ENCODE measurements around the gene DSCAM. TPM values are rescaled to one million over a fixed set of nuclear protein-coding genes. Genes with fewer than 3 reads are reported as not detected.

DSCAM gene
- total RNA-seq, 1 experiment from 2014 or later = not detected

GRCh38 chr21:40128891-40129290, 718.1 kb downstream of the DSCAM start:
- DNase-seq (ENCODE audit: low read depth) = no peak

DNA sequence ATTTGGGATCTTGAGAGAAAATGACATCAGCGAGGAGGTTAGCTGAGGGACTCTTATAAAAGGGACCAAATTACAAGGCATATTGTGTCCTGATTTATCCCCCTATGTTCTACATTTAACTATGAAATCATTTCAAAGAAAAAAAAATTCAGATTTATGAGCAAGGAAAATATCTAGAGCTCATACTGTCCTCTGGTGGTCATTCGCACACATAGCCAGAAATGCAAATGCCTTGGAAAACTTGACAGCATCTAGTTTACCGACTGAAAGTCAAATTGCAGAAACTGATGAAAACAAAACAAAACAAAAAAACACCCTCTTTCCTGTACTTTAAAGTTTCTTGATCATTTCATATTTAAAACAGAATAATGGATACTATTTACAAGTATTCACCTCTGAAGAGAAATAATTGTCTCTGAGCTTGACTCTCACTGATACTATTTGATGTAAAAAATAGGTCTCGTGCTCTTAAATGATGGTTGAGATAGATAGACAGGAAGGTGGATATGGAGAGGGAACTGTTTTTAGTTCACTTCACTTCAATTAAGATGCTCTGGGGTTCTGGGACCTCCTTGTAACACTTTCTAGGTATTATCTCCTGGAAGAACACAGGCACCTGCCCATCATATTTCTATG, 725.9 kb downstream of the DSCAM start:
- DNase-seq (ENCODE audit: low read depth) = peak; percentile 20

DNA sequence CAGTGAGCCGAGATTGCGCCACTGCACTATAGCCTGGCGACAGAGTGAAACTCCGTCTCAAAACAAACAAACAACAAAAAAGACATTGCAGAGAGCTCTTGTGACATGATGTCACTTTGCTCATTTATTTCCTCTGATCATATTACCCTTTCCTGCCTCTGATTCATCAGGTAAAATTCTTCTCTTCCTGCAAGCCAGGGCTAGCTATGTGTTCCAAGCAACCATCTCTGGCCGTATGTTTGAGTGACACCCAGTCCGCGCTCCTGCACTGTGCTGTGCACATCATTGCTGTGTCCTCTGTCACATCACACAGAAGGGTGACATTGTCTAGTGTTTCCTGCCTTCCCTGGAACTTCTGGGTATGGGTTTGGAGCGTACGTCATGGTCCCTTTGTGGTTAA, 728.4 kb downstream of the DSCAM start:
- DNase-seq (ENCODE audit: low read depth) = peak; percentile 20

DNA sequence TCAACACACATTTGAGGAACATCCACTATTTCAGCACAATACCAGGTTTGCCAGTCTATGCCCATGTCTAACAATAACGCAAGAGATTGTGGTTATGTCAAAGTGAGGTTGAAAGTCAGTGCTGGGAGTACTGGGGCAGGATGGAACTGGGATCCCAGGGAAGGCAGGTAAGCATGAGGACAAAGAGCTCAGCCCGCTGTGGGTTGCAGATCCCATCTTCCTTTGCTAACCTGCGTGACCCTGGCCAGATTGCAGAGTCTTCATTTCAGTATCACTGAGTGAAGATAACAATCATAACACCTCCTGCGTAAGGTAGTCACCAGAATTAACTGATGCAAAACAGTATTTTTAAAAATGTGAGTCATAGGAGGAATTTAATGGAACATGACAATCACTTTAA, 729.7 kb downstream of the DSCAM start:
- DNase-seq (ENCODE audit: low read depth) = no peak

- no peak for DNase-seq (ENCODE audit: low read depth)
Observed at GRCh38 chr21:40115775-40116174, 731.2 kb downstream of the DSCAM start.

DNA sequence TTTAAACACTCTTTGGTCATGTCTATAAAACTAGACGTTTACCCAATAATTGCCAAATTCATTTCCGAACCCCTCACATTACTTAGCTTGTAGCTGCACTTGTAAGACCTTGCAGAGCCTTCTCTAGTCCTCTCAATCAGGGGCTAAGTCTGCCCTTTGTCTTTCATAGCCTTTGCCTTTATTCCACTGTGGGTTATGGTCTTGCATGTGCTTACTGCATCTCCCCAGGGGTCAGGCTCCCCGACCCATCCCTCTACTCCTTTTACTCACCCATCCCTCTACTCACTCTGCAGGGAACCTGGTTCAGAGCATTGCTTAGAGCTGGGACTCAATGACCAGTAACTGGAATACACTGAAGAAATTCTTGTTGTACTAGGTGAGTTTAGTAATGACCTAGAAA, 744.3 kb downstream of the DSCAM start:
- no peak for DNase-seq (ENCODE audit: low read depth)

- no peak for DNase-seq (ENCODE audit: low read depth)
Observed at GRCh38 chr21:40099809-40100208, 747.1 kb downstream of the DSCAM start.

- DNase-seq (ENCODE audit: low read depth) = no peak
Observed at GRCh38 chr21:40095477-40095876, 751.5 kb downstream of the DSCAM start.

DNA sequence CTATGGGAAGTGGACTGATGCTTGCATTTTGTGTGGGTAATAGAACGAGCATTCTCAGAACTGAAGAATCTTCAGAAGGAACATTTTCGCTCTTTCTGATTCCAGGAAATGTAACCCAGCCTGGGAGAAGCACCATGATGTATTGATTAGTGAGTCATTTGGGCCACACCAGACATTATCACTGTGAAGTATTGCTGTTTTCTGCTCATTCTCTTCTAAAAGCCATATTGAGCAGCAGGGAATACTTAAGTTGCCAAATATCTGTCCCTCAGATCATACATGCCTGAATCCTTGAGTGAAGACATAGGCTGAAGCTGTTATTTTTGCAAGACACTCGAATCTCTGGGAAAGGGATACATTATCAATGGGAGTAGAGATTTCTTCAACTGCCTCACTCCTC, 766.6 kb downstream of the DSCAM start:
- no peak for DNase-seq (ENCODE audit: low read depth)

DNA sequence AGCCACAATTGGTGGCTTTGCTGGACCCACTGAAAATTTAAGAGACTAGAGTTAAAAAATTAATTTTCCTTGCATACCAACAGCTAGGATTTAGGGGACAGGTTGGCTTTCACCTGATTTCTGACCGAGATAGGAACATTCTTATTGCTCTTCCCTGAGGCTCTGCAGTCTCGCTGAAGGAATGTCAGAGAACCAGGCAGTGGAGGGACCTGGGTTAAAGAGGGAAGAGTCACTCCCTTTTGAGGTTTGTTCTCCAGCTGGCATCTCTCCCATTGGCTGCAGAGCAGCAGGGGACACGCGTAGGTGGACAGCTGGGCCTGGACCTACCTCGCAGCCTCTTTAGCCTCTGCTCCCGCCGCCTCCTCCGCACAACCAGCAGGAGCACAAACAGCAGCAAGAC, 772.2 kb downstream of the DSCAM start:
- no peak for DNase-seq (ENCODE audit: low read depth)

DNA sequence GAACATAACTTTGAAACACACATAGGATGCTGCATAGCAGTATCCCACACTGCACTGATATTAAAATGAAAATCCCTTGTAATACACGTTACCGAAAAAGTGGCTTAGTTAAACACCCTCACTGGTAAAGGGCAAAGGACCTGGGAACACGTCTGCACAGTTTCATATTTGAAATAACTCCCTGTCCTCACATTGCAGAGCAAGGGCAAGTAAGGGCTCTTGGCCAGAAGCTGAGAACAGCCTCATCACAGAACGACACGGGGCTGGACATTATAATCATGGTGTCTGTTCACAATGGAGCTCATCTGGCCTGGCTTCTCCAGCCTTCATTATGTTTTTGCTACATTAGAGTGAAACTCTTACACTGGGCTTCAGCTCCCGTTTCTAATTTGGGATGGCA, 772.8 kb downstream of the DSCAM start:
- DNase-seq (ENCODE audit: low read depth) = no peak

DNA sequence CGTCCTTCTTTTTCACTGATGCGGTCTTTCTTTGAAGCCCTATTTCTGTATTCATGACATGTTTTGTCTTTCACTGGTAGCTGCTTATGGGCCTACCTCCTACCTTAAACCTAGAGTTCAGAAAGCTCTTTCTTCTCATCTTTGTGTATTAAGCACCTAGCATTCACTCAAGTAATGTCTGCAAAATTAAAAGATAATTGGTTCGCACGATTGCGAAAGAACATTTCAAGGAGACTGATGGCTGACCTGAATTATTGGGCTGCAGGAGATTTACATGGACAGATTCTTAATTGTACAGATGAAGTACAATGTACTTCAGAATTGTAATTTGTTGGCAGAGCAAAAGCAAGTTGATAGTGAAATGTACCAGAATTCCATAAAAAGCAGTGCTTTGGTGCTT, 773.3 kb downstream of the DSCAM start:
- DNase-seq (ENCODE audit: low read depth) = no peak

DNA sequence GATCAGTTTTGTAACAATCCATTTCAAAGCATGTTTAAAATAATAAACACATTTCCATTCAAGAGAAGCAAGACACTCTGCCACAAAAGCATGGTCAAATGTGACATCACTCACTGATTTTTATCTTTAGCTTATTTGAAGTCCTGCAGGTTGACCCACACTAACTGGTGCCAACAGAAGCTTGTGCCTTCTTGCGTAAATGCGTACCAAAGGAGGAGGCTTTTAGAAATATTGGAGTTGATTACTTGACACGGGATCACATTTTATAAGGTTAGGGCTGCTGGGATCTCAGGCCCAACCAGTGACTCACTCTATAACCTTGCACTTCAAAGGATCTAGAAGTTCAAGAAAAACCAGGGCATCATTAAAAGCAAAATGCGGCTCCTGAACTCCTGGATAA, 776.1 kb downstream of the DSCAM start:
- DNase-seq (ENCODE audit: low read depth) = no peak

GRCh38 chr21:40067751-40068150, 779.2 kb downstream of the DSCAM start:
- no peak for DNase-seq (ENCODE audit: low read depth)

- DNase-seq (ENCODE audit: low read depth) = no peak
Observed at GRCh38 chr21:40066221-40066620, 780.7 kb downstream of the DSCAM start.

DNA sequence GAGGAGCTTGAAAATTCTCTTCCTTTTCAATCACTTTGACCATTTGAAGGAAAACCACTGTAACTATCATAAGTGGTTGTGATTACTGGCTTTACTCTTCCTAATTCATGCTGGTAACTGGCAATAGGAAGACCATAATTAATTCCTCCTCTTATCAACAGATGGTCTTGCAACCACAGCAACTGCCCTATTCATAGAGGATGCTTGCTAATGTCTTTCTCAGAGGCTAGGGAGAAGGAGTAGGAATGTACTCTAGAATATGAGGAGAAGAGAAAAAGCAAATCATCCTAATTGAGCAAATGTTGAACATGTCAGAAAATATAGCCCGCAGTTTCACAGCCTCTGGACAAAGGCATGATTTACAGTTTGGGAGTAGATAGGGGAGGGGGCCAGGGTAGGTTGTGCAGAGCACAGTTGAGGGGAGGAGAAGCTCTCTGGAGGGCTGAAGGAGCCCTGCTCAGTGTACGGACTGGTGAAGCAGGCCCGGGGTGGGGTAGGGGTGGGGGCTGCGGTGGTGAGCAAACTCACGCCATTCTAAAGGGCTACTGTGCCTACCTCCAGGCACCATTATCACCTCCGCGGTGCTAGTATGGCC, 786.8 kb downstream of the DSCAM start:
- no peak for DNase-seq (ENCODE audit: low read depth)

GRCh38 chr21:40057331-40057730, 789.6 kb downstream of the DSCAM start:
- no peak for DNase-seq (ENCODE audit: low read depth)

DNA sequence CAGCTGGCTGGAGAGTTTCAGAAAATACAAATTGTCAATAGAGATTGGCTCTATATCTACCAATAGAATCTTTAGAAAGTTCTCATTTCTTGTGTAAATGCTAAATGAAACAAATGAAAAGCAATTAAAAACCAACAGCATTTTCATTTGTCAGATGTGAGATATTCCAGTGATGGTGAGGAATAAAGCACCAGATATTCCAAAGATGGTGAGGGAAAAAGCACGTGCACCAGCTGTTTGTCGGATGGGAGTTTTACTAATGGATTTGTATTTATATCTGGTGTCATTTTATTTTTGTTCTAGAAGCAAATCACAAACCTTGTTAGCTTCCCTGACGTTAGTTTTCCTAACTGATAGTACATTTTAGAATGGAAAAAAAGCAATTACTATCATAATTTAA, 790.9 kb downstream of the DSCAM start:
- DNase-seq (ENCODE audit: low read depth) = no peak

GRCh38 chr21:40054403-40054802, 792.6 kb downstream of the DSCAM start:
- DNase-seq (ENCODE audit: low read depth) = peak; percentile 27

DNA sequence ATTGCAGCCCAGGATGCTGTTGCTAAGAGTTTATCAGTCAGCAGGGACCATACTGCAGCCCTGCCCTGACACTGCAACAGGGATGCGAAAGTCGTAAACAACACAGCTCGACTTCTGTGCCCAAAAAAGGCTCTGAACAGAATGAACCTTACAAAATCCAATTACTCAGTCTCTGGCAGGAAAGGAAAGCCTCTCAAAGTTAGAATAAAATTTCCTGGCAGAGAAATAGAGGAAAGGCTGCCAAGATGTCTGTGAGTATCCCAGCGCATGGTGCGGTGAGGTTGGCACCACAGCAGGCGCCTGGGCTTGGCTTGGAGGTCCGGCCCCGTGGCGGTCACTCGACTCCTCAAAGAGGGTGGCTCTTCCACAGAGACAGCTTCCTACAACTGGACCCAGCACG, 794.0 kb downstream of the DSCAM start:
- DNase-seq (ENCODE audit: low read depth) = no peak

GRCh38 chr21:40052276-40052675, 794.7 kb downstream of the DSCAM start:
- DNase-seq (ENCODE audit: low read depth) = no peak

GRCh38 chr21:40051801-40052200, 795.2 kb downstream of the DSCAM start:
- DNase-seq (ENCODE audit: low read depth) = no peak

GRCh38 chr21:40049931-40050290, 797.0 kb downstream of the DSCAM start:
- DNase-seq (ENCODE audit: low read depth) = no peak
